Tibial nerve (tissue), 3 donors: ENCODE data around the gene BLID.

ENCODE experiments used
- POLR2A ChIP-seq, 2 donors: fragments of 450-650 bp; IDR thresholded peaks; one replicate each; pipeline ENCODE4 v1.6.1; 2017; ENCODE audit warnings: antibody characterized with exemption in 2 of 2, mild to moderate bottlenecking in 2 of 2, moderate library complexity in 2 of 2
- TF ChIP-seq, protein P1 (sequence below), 5 experiments: fragments of 200-600 bp in 3 of 5; fragments of 450-650 bp in 2 of 5; sonication (generic) in 3 of 5; IDR thresholded peaks; one replicate each; pipeline ENCODE4 v1.5.1; 2016 to 2019; ENCODE audit warnings: antibody characterized with exemption in 5 of 5, mild to moderate bottlenecking in 3 of 5, moderate library complexity in 2 of 5

- TF ChIP-seq, protein P1, sequence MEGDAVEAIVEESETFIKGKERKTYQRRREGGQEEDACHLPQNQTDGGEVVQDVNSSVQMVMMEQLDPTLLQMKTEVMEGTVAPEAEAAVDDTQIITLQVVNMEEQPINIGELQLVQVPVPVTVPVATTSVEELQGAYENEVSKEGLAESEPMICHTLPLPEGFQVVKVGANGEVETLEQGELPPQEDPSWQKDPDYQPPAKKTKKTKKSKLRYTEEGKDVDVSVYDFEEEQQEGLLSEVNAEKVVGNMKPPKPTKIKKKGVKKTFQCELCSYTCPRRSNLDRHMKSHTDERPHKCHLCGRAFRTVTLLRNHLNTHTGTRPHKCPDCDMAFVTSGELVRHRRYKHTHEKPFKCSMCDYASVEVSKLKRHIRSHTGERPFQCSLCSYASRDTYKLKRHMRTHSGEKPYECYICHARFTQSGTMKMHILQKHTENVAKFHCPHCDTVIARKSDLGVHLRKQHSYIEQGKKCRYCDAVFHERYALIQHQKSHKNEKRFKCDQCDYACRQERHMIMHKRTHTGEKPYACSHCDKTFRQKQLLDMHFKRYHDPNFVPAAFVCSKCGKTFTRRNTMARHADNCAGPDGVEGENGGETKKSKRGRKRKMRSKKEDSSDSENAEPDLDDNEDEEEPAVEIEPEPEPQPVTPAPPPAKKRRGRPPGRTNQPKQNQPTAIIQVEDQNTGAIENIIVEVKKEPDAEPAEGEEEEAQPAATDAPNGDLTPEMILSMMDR (IDR thresholded peaks at IDR 0.05), result no peak
- TF ChIP-seq POLR2A (IDR thresholded peaks at IDR 0.05), result no peak
These were observed 12.3 kb downstream of the BLID start for GRCh38 chr11:122103726-122104125.
